PC-9 (cell line): ENCODE results near the gene KRTAP15-1. TPM values are rescaled to one million over a fixed set of nuclear protein-coding genes. Genes with fewer than 3 reads are reported as not detected.

Source experiments
- Bru-seq: library from RNA; stranded (reverse); fragments of 400-500 nt; gene quantifications from one replicate; lab custom pipeline; 2021; lab: Mats Ljungman, UMichigan
- BruChase-seq, 2 experiments: library from RNA; stranded (reverse); fragments of 400-500 nt; gene quantifications; one replicate each; lab custom pipeline; 2021; lab: Mats Ljungman, UMichigan
- BruUV-seq: library from RNA; stranded (reverse); fragments of 400-500 nt; replicated peaks from 2 replicates; lab custom pipeline; 2021; lab: Mats Ljungman, UMichigan
- CTCF ChIA-PET: fragments of 300-600 bp; sonication (Branson Sonifier 250); formaldehyde crosslinking; loops from one replicate; lab custom pipeline; 2022; ENCODE audit warnings: antibody characterized with exemption; lab: Charles Lee
- POLR2A ChIA-PET: fragments of 300-600 bp; sonication (Branson Sonifier 250); formaldehyde crosslinking; loops from one replicate; lab custom pipeline; 2022; ENCODE audit warnings: antibody characterized with exemption; ENCODE audit not compliant: unreplicated experiment; lab: Charles Lee
- DNase-seq, 2 experiments: peaks; one replicate each; pipeline versions ENCODE4 v3.0.0 to v3.0.0-alpha.2; 2015 to 2022; ENCODE audit warnings: mixed read lengths in 1 of 2
- H2AFZ ChIP-seq: fragments of 200-600 bp; sonication (generic); 2 replicates; pipeline ENCODE4 v1.8.1; 2017; ENCODE audit warnings: antibody characterized with exemption
- H3F3A ChIP-seq: fragments of 200-600 bp; sonication (generic); 2 replicates; pipeline ENCODE4 v1.8.1; 2017; ENCODE audit warnings: antibody characterized with exemption, mild to moderate bottlenecking, low read depth; ENCODE audit not compliant: insufficient read depth
- H3K27ac ChIP-seq: fragments of 200-600 bp; sonication (generic); 2 replicates; pipeline ENCODE4 v1.6.1; 2016; ENCODE audit warnings: mixed run types
- H3K27me3 ChIP-seq: fragments of 200-600 bp; sonication (generic); 2 replicates; pipeline ENCODE4 v1.6.1; 2016; ENCODE audit warnings: low read depth, mixed run types; ENCODE audit not compliant: insufficient read depth
- H3K36me3 ChIP-seq: fragments of 200-600 bp; sonication (generic); 2 replicates; pipeline ENCODE4 v1.6.1; 2016; ENCODE audit warnings: low read depth, mixed run types
- H3K4me1 ChIP-seq: fragments of 200-600 bp; sonication (generic); replicated peaks from 2 replicates; pipeline ENCODE4 v1.6.1; 2016; ENCODE audit warnings: mixed run types; ENCODE audit not compliant: insufficient read depth
- H3K4me2 ChIP-seq: fragments of 200-600 bp; sonication (generic); 2 replicates; pipeline ENCODE4 v1.6.1; 2017; ENCODE audit warnings: mixed run types
- H3K4me3 ChIP-seq: fragments of 200-600 bp; sonication (generic); 2 replicates; pipeline ENCODE4 v1.6.1; 2016; ENCODE audit warnings: mixed run types
- H3K79me2 ChIP-seq: fragments of 200-600 bp; sonication (generic); 2 replicates; pipeline ENCODE4 v1.6.1; 2017; ENCODE audit warnings: low read depth, mixed run types
- H3K9me2 ChIP-seq: fragments of 200-600 bp; sonication (generic); 2 replicates; pipeline ENCODE4 v1.8.1; 2017; ENCODE audit warnings: mild to moderate bottlenecking; ENCODE audit not compliant: insufficient read depth
- H3K9me3 ChIP-seq: fragments of 200-600 bp; sonication (generic); 2 replicates; pipeline ENCODE4 v1.8.1; 2016; ENCODE audit warnings: low read depth; ENCODE audit not compliant: insufficient read depth
- H4K20me1 ChIP-seq: fragments of 200-600 bp; sonication (generic); 2 replicates; pipeline ENCODE4 v1.8.1; 2017; ENCODE audit not compliant: insufficient read depth
- CTCF ChIP-seq: fragments of 200-600 bp; sonication (generic); conservative IDR thresholded peaks from 2 replicates; pipeline ENCODE4 v1.6.1; 2017; ENCODE audit warnings: mixed run types, antibody characterized with exemption, mild to moderate bottlenecking, moderate library complexity
- EZH2 ChIP-seq: fragments of 200-600 bp; sonication (generic); IDR thresholded peaks from 2 replicates; pipeline ENCODE4 v1.8.0; 2017; ENCODE audit warnings: antibody characterized with exemption, low read depth
- intact Hi-C: fragments of 100-400 bp; cut with micrococcal nuclease; formaldehyde crosslinking; loops from one replicate; pipeline ENCODE4 v1.10.0; 2022; ENCODE audit not compliant: unreplicated experiment
- long read RNA-seq: library from polyadenylated mRNA; stranded (forward); transcript quantifications from one replicate; pipeline ENCODE4 v2.0.0, GENCODE V29; 2022
- total RNA-seq: library from RNA; stranded (reverse); gene quantifications from 2 replicates; pipeline ENCODE4 v1.2.3, GENCODE V29; 2021

Gene KRTAP15-1
- total RNA-seq (not detected in 2 replicates), Bru-seq, nascent RNA (not detected), BruChase-seq, experiment 1, labeled RNA remaining after a 2-hour chase (not detected), BruChase-seq, experiment 2, labeled RNA remaining after a 6-hour chase (not detected)
- long read RNA-seq = 0 reads

GRCh38 chr21:30439975-30440374, at the start of gene KRTAP15-1:
Gene KRTAP15-1 (plus strand): TSS chr21:30440275. CDS start chr21:30440328, 53 bp downstream.
- no peaks in the 10 kb centered on the region for H3K79me2 ChIP-seq
- no peaks in the 10 kb centered on the region for H3F3A ChIP-seq
- no peaks in the 10 kb centered on the region for H3K9me2 ChIP-seq
- BruUV-seq = no TSS peak
- H3K27me3 ChIP-seq = no peaks in the 10 kb centered on the region
- H3K27ac ChIP-seq = no peak within 1 kb of the TSS
- CTCF ChIA-PET = no interaction called here
- H3K36me3 ChIP-seq = no peaks in the 10 kb centered on the region
- H3K4me1 ChIP-seq = no peaks in the 10 kb centered on the region
- no peak for DNase-seq
- no peak within 1 kb of the TSS for H3K4me3 ChIP-seq
- intact Hi-C loops = loop anchor here (10.0 kb wide), 1 partner anchor 395 kb away; no protein-coding TSS in a partner anchor
- POLR2A ChIA-PET = no interaction called here
- H3K9me3 ChIP-seq = no peaks in the 10 kb centered on the region
- no peak within 1 kb of the TSS for H3K4me2 ChIP-seq
- TF ChIP-seq EZH2 (no peak), CTCF (no peak)
- no peaks in the 10 kb centered on the region for H4K20me1 ChIP-seq
- H2AFZ ChIP-seq = no peak within 1 kb of the TSS

GRCh38 chr21:30391492-30392025, 48.5 kb upstream of the KRTAP15-1 start:
- Histone ChIP-seq H3K36me3 (no peaks in the 10 kb centered on the region), H3K4me1 (no peaks in the 10 kb centered on the region), H3K79me2 (no peaks in the 10 kb centered on the region), H3K4me3 (no peak overlapping the region), H3K9me2 (no peaks in the 10 kb centered on the region), H3K9me3 (no peaks in the 10 kb centered on the region), H2AFZ (no peak overlapping the region), H3K4me2 (no peak overlapping the region), H3K27me3 (no peaks in the 10 kb centered on the region), H3K27ac (no peak overlapping the region), H4K20me1 (no peaks in the 10 kb centered on the region), H3F3A (no peaks in the 10 kb centered on the region)
- BruUV-seq = no TSS peak
- TF ChIP-seq CTCF = no peak
- no peak for TF ChIP-seq EZH2
- POLR2A ChIA-PET = no interaction called here
- intact Hi-C loops = no loop called here
- CTCF ChIA-PET = no interaction called here
- DNase-seq = no peak

- no peaks in the 10 kb centered on the region for H3K27me3 ChIP-seq
- no peak within 1 kb of the TSS for H3K4me2 ChIP-seq
- H3F3A ChIP-seq = no peaks in the 10 kb centered on the region
- no peak within 1 kb of the TSS for H3K27ac ChIP-seq
- H3K4me3 ChIP-seq = no peak within 1 kb of the TSS
- H3K9me2 ChIP-seq = no peaks in the 10 kb centered on the region
- ChIA-PET CTCF (interaction anchor here (0.5 kb wide), 1 partner anchor 350 kb away, joined by 3 read pairs; no protein-coding TSS in a partner anchor), POLR2A (no interaction called here)
- no peaks in the 10 kb centered on the region for H3K79me2 ChIP-seq
- no peaks in the 10 kb centered on the region for H3K36me3 ChIP-seq
- H2AFZ ChIP-seq = no peak within 1 kb of the TSS
- intact Hi-C loops = no loop called here
- no peak for TF ChIP-seq EZH2
- TF ChIP-seq CTCF = no peak
- DNase-seq = no peak
- BruUV-seq = no TSS peak
- no peaks in the 10 kb centered on the region for H3K4me1 ChIP-seq
- no peaks in the 10 kb centered on the region for H3K9me3 ChIP-seq
- no peaks in the 10 kb centered on the region for H4K20me1 ChIP-seq
Observed at GRCh38 chr21:30395731-30396130, 44.3 kb upstream of the KRTAP15-1 start, which contains the start of gene KRTAP13-1. Gene KRTAP13-1 (plus strand): TSS chr21:30396031. CDS start chr21:30396087, 56 bp downstream.
